ENCODE results near the gene ZNF615.

GRCh38 chr19:52022193-52022592 is 14.2 kb upstream of the ZNF615 start:
- TF ChIP-seq CTCF (IDR thresholded peaks at IDR 0.05; ENCODE audit: low read depth, low read length, poor library complexity, severe bottlenecking): no peak
- no peak for TF ChIP-seq EZH2phosphoT487 (IDR thresholded peaks at IDR 0.05; ENCODE audit: borderline replicate concordance, low read length)
